GM23338 (cell line): Measurements from ENCODE around the gene INPP4A.

Experiments used
- CREB1 ChIP-seq: fragments of 250-450 bp; sonication (Bioruptor Pico); IDR thresholded peaks from 2 replicates; pipeline ENCODE4 v1.5.0; 2020; ENCODE audit warnings: low read depth, mild to moderate bottlenecking, moderate library complexity
- EZH2 ChIP-seq: fragments of 200-600 bp; sonication (generic); IDR thresholded peaks from one replicate; pipeline ENCODE4 v1.8.0; 2017; ENCODE audit warnings: antibody characterized with exemption, mild to moderate bottlenecking, low read depth; ENCODE audit not compliant: unreplicated experiment
- EZH2phosphoT487 ChIP-seq: fragments of 200-600 bp; sonication (generic); IDR thresholded peaks from one replicate; pipeline ENCODE4 v1.8.1; 2018; ENCODE audit warnings: antibody characterized with exemption; ENCODE audit not compliant: unreplicated experiment
- JUNB ChIP-seq: IDR thresholded peaks from one replicate; pipeline ENCODE4 v1.6.1; 2016; ENCODE audit warnings: antibody characterized with exemption; ENCODE audit not compliant: unreplicated experiment
- NANOG ChIP-seq: IDR thresholded peaks from 2 replicates; pipeline ENCODE4 v1.6.1; 2016; ENCODE audit warnings: antibody characterized with exemption, borderline replicate concordance
- POLR2AphosphoS5 ChIP-seq: IDR thresholded peaks from 2 replicates; pipeline ENCODE4 v1.6.1; 2016; ENCODE audit warnings: antibody characterized with exemption, low read depth
- STAT1 ChIP-seq: IDR thresholded peaks from one replicate; pipeline ENCODE4 v1.6.1; 2016; ENCODE audit warnings: antibody characterized with exemption; ENCODE audit not compliant: unreplicated experiment
- ZNF331 ChIP-seq: fragments of 250-450 bp; sonication (Bioruptor Pico); IDR thresholded peaks from 2 replicates; pipeline ENCODE4 v1.5.0; 2020; ENCODE audit warnings: low read depth, mild to moderate bottlenecking, moderate library complexity
- TF ChIP-seq, protein P1 (sequence below), 2 experiments: fragments of 200-600 bp in 1 of 2; sonication (generic) in 1 of 2; conservative IDR thresholded peaks; 2 replicates each; pipeline versions ENCODE4 v1.5.1 to v1.6.1; 2016 to 2017; ENCODE audit warnings: antibody characterized with exemption in 2 of 2, low read depth in 2 of 2, mild to moderate bottlenecking in 2 of 2, moderate library complexity in 1 of 2
- TF ChIP-seq, protein P2 (sequence below): IDR thresholded peaks from one replicate; pipeline ENCODE4 v1.6.1; 2018; ENCODE audit warnings: antibody characterized with exemption; ENCODE audit not compliant: unreplicated experiment
- TF ChIP-seq, protein P3 (sequence below): fragments of 250-450 bp; sonication (Bioruptor Pico); IDR thresholded peaks from 2 replicates; pipeline ENCODE4 v1.5.0; 2020; ENCODE audit warnings: mild to moderate bottlenecking, moderate library complexity

DNA sequence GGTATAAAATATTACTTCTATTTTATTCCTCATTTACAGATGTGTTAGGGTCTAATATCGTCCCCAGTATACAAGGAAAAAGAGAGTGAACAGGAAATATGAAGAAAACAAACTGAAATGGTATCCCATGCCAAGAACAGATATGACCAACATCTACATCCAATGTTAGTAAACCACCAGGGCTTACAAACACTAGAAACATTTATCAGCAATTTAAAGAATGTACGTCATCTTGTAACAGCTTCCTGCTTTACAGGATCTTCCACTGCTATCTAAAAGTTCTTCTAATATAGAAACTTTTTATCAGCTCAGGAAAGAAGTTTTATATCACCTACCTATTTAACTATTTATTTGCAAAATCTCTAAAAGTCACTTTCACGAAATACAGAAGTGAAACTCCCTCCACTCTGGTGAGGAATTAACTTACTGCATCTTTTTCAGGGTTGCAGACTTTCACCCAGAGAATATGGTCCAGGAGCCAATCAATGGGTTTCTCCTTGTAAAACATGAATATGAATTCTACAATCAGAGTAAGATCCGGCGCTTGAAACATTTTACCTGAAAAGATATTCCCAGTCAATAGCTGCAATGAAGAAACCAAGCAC, 198.9 kb downstream of the INPP4A start:
- no peak for TF ChIP-seq POLR2AphosphoS5
- no peak for TF ChIP-seq EZH2
- TF ChIP-seq ZNF331 (CRISPR knock-in tag), result no peak
- TF ChIP-seq, protein P1, sequence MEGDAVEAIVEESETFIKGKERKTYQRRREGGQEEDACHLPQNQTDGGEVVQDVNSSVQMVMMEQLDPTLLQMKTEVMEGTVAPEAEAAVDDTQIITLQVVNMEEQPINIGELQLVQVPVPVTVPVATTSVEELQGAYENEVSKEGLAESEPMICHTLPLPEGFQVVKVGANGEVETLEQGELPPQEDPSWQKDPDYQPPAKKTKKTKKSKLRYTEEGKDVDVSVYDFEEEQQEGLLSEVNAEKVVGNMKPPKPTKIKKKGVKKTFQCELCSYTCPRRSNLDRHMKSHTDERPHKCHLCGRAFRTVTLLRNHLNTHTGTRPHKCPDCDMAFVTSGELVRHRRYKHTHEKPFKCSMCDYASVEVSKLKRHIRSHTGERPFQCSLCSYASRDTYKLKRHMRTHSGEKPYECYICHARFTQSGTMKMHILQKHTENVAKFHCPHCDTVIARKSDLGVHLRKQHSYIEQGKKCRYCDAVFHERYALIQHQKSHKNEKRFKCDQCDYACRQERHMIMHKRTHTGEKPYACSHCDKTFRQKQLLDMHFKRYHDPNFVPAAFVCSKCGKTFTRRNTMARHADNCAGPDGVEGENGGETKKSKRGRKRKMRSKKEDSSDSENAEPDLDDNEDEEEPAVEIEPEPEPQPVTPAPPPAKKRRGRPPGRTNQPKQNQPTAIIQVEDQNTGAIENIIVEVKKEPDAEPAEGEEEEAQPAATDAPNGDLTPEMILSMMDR (conservative IDR thresholded peaks at IDR 0.05; ENCODE audit: low read depth in 2 of 2), result no peak
- TF ChIP-seq, protein P2, sequence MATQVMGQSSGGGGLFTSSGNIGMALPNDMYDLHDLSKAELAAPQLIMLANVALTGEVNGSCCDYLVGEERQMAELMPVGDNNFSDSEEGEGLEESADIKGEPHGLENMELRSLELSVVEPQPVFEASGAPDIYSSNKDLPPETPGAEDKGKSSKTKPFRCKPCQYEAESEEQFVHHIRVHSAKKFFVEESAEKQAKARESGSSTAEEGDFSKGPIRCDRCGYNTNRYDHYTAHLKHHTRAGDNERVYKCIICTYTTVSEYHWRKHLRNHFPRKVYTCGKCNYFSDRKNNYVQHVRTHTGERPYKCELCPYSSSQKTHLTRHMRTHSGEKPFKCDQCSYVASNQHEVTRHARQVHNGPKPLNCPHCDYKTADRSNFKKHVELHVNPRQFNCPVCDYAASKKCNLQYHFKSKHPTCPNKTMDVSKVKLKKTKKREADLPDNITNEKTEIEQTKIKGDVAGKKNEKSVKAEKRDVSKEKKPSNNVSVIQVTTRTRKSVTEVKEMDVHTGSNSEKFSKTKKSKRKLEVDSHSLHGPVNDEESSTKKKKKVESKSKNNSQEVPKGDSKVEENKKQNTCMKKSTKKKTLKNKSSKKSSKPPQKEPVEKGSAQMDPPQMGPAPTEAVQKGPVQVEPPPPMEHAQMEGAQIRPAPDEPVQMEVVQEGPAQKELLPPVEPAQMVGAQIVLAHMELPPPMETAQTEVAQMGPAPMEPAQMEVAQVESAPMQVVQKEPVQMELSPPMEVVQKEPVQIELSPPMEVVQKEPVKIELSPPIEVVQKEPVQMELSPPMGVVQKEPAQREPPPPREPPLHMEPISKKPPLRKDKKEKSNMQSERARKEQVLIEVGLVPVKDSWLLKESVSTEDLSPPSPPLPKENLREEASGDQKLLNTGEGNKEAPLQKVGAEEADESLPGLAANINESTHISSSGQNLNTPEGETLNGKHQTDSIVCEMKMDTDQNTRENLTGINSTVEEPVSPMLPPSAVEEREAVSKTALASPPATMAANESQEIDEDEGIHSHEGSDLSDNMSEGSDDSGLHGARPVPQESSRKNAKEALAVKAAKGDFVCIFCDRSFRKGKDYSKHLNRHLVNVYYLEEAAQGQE, result no peak
- TF ChIP-seq, protein P3, sequence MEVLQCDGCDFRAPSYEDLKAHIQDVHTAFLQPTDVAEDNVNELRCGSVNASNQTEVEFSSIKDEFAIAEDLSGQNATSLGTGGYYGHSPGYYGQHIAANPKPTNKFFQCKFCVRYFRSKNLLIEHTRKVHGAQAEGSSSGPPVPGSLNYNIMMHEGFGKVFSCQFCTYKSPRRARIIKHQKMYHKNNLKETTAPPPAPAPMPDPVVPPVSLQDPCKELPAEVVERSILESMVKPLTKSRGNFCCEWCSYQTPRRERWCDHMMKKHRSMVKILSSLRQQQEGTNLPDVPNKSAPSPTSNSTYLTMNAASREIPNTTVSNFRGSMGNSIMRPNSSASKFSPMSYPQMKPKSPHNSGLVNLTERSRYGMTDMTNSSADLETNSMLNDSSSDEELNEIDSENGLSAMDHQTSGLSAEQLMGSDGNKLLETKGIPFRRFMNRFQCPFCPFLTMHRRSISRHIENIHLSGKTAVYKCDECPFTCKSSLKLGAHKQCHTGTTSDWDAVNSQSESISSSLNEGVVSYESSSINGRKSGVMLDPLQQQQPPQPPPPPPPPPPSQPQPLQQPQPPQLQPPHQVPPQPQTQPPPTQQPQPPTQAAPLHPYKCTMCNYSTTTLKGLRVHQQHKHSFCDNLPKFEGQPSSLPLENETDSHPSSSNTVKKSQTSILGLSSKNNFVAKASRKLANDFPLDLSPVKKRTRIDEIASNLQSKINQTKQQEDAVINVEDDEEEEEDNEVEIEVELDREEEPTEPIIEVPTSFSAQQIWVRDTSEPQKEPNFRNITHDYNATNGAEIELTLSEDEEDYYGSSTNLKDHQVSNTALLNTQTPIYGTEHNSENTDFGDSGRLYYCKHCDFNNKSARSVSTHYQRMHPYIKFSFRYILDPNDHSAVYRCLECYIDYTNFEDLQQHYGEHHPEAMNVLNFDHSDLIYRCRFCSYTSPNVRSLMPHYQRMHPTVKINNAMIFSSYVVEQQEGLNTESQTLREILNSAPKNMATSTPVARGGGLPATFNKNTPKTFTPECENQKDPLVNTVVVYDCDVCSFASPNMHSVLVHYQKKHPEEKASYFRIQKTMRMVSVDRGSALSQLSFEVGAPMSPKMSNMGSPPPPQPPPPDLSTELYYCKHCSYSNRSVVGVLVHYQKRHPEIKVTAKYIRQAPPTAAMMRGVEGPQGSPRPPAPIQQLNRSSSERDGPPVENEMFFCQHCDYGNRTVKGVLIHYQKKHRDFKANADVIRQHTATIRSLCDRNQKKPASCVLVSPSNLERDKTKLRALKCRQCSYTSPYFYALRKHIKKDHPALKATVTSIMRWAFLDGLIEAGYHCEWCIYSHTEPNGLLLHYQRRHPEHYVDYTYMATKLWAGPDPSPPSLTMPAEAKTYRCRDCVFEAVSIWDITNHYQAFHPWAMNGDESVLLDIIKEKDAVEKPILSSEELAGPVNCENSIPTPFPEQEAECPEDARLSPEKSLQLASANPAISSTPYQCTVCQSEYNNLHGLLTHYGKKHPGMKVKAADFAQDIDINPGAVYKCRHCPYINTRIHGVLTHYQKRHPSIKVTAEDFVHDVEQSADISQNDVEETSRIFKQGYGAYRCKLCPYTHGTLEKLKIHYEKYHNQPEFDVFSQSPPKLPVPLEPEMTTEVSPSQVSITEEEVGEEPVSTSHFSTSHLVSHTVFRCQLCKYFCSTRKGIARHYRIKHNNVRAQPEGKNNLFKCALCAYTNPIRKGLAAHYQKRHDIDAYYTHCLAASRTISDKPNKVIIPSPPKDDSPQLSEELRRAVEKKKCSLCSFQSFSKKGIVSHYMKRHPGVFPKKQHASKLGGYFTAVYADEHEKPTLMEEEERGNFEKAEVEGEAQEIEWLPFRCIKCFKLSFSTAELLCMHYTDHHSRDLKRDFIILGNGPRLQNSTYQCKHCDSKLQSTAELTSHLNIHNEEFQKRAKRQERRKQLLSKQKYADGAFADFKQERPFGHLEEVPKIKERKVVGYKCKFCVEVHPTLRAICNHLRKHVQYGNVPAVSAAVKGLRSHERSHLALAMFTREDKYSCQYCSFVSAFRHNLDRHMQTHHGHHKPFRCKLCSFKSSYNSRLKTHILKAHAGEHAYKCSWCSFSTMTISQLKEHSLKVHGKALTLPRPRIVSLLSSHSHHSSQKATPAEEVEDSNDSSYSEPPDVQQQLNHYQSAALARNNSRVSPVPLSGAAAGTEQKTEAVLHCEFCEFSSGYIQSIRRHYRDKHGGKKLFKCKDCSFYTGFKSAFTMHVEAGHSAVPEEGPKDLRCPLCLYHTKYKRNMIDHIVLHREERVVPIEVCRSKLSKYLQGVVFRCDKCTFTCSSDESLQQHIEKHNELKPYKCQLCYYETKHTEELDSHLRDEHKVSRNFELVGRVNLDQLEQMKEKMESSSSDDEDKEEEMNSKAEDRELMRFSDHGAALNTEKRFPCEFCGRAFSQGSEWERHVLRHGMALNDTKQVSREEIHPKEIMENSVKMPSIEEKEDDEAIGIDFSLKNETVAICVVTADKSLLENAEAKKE (CRISPR knock-in tag), result no peak
- no peak for TF ChIP-seq EZH2phosphoT487
- no peak for TF ChIP-seq JUNB
- TF ChIP-seq NANOG, result no peak
- TF ChIP-seq STAT1, result no peak
- no peak for TF ChIP-seq CREB1
